PC-9 (cell line): ENCODE data around the gene CRADD. TPM values are rescaled to one million over a fixed set of nuclear protein-coding genes. Genes with fewer than 3 reads are reported as not detected.

Experiments used
- BruUV-seq: library from RNA; stranded (reverse); fragments of 400-500 nt; replicated peaks from 2 replicates; lab custom pipeline; 2021; lab: Mats Ljungman, UMichigan
- CTCF ChIA-PET: fragments of 300-600 bp; sonication (Branson Sonifier 250); formaldehyde crosslinking; loops from one replicate; lab custom pipeline; 2022; ENCODE audit warnings: antibody characterized with exemption; lab: Charles Lee
- POLR2A ChIA-PET: fragments of 300-600 bp; sonication (Branson Sonifier 250); formaldehyde crosslinking; loops from one replicate; lab custom pipeline; 2022; ENCODE audit warnings: antibody characterized with exemption; ENCODE audit not compliant: unreplicated experiment; lab: Charles Lee
- DNase-seq, 2 experiments: peaks; one replicate each; pipeline versions ENCODE4 v3.0.0 to v3.0.0-alpha.2; 2015 to 2022; ENCODE audit warnings: mixed read lengths in 1 of 2
- H2AFZ ChIP-seq: fragments of 200-600 bp; sonication (generic); 2 replicates; pipeline ENCODE4 v1.8.1; 2017; ENCODE audit warnings: antibody characterized with exemption
- H3F3A ChIP-seq: fragments of 200-600 bp; sonication (generic); 2 replicates; pipeline ENCODE4 v1.8.1; 2017; ENCODE audit warnings: antibody characterized with exemption, mild to moderate bottlenecking, low read depth; ENCODE audit not compliant: insufficient read depth
- H3K27ac ChIP-seq: fragments of 200-600 bp; sonication (generic); 2 replicates; pipeline ENCODE4 v1.6.1; 2016; ENCODE audit warnings: mixed run types
- H3K27me3 ChIP-seq: fragments of 200-600 bp; sonication (generic); 2 replicates; pipeline ENCODE4 v1.6.1; 2016; ENCODE audit warnings: low read depth, mixed run types; ENCODE audit not compliant: insufficient read depth
- H3K36me3 ChIP-seq: fragments of 200-600 bp; sonication (generic); 2 replicates; pipeline ENCODE4 v1.6.1; 2016; ENCODE audit warnings: low read depth, mixed run types
- H3K4me1 ChIP-seq: fragments of 200-600 bp; sonication (generic); replicated peaks from 2 replicates; pipeline ENCODE4 v1.6.1; 2016; ENCODE audit warnings: mixed run types; ENCODE audit not compliant: insufficient read depth
- H3K4me2 ChIP-seq: fragments of 200-600 bp; sonication (generic); 2 replicates; pipeline ENCODE4 v1.6.1; 2017; ENCODE audit warnings: mixed run types
- H3K4me3 ChIP-seq: fragments of 200-600 bp; sonication (generic); 2 replicates; pipeline ENCODE4 v1.6.1; 2016; ENCODE audit warnings: mixed run types
- H3K79me2 ChIP-seq: fragments of 200-600 bp; sonication (generic); 2 replicates; pipeline ENCODE4 v1.6.1; 2017; ENCODE audit warnings: low read depth, mixed run types
- H3K9me2 ChIP-seq: fragments of 200-600 bp; sonication (generic); 2 replicates; pipeline ENCODE4 v1.8.1; 2017; ENCODE audit warnings: mild to moderate bottlenecking; ENCODE audit not compliant: insufficient read depth
- H3K9me3 ChIP-seq: fragments of 200-600 bp; sonication (generic); 2 replicates; pipeline ENCODE4 v1.8.1; 2016; ENCODE audit warnings: low read depth; ENCODE audit not compliant: insufficient read depth
- H4K20me1 ChIP-seq: fragments of 200-600 bp; sonication (generic); 2 replicates; pipeline ENCODE4 v1.8.1; 2017; ENCODE audit not compliant: insufficient read depth
- EZH2 ChIP-seq: fragments of 200-600 bp; sonication (generic); IDR thresholded peaks from 2 replicates; pipeline ENCODE4 v1.8.0; 2017; ENCODE audit warnings: antibody characterized with exemption, low read depth
- intact Hi-C: fragments of 100-400 bp; cut with micrococcal nuclease; formaldehyde crosslinking; loops from one replicate; pipeline ENCODE4 v1.10.0; 2022; ENCODE audit not compliant: unreplicated experiment
- total RNA-seq: library from RNA; stranded (reverse); gene quantifications from 2 replicates; pipeline ENCODE4 v1.2.3, GENCODE V29; 2021
- TF ChIP-seq, protein P1 (sequence below): fragments of 200-600 bp; sonication (generic); conservative IDR thresholded peaks from 2 replicates; pipeline ENCODE4 v1.6.1; 2017; ENCODE audit warnings: mixed run types, antibody characterized with exemption, mild to moderate bottlenecking, moderate library complexity

The CRADD gene
- total RNA-seq, 1 experiment from 2014 or later, result 7.6 TPM

DNA sequence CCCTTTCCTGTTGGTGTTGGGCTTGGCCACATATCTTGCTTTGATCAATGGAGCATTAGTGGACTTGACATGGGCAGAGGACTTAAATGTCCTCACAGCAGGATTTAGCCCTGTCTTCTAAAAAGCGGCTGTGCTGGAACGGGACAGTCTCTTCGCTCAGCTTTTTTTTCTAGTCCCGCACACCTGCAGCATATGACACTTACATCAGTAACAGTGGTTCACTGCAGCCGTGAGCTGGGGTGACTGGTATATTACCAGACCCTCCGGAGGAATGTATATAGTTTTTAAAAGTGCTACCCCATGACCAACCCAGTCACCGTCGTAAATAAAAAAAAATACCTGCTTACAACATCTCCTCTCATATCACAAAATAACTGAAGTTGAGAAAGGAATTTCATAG is 164.5 kb downstream of the CRADD start:
- Histone ChIP-seq H3K27me3 (no peaks in the 10 kb centered on the region), H3K36me3 (no peaks in the 10 kb centered on the region), H4K20me1 (no peaks in the 10 kb centered on the region), H3K9me2 (no peaks in the 10 kb centered on the region), H3K4me3 (no peak overlapping the region), H3K27ac (no peak overlapping the region), H3K4me2 (no peak overlapping the region), H2AFZ (no peak overlapping the region), H3K4me1 (no peaks in the 10 kb centered on the region), H3K9me3 (no peaks in the 10 kb centered on the region), H3F3A (no peaks in the 10 kb centered on the region), H3K79me2 (no peaks in the 10 kb centered on the region)
- POLR2A ChIA-PET, result no interaction called here
- TF ChIP-seq, protein P1, sequence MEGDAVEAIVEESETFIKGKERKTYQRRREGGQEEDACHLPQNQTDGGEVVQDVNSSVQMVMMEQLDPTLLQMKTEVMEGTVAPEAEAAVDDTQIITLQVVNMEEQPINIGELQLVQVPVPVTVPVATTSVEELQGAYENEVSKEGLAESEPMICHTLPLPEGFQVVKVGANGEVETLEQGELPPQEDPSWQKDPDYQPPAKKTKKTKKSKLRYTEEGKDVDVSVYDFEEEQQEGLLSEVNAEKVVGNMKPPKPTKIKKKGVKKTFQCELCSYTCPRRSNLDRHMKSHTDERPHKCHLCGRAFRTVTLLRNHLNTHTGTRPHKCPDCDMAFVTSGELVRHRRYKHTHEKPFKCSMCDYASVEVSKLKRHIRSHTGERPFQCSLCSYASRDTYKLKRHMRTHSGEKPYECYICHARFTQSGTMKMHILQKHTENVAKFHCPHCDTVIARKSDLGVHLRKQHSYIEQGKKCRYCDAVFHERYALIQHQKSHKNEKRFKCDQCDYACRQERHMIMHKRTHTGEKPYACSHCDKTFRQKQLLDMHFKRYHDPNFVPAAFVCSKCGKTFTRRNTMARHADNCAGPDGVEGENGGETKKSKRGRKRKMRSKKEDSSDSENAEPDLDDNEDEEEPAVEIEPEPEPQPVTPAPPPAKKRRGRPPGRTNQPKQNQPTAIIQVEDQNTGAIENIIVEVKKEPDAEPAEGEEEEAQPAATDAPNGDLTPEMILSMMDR, result no peak
- BruUV-seq, result no TSS peak
- DNase-seq, result no peak
- intact Hi-C loops, result no loop called here
- CTCF ChIA-PET, result no interaction called here

DNA sequence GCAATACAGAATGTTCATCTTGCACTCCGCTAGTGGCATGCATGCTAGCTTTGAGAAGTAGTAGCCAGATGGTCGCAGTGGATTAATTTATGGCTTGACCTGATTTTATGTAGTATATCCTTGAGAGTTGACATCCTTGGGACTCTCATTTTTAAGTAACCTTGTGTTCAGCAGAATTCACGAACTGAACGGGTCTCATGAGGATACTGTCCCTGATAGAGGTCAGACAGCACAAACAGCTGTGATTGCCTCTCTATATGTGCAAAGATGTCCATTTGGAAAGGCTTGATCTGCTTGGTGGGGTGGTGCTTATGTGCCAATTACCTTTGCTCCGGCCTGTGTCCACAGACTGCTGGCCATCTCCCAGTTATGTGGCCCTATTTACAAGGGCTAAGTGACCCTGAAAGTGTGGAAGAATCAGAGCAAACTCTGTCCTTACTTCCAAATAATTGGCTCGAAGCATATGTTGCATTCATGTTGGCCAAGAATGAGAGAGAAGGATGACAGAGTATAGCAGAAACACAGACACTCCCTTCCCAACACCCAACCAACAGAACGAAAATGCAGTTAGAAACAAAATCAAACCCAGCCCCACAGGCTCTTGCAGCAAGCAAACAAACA is 167.1 kb downstream of the CRADD start:
- H4K20me1 ChIP-seq, result no peaks in the 10 kb centered on the region
- CTCF ChIA-PET, result no interaction called here
- no peaks in the 10 kb centered on the region for H3K79me2 ChIP-seq
- no peaks in the 10 kb centered on the region for H3K9me3 ChIP-seq
- H3K27me3 ChIP-seq, result no peaks in the 10 kb centered on the region
- no peaks in the 10 kb centered on the region for H3K9me2 ChIP-seq
- no peak overlapping the region for H3K4me2 ChIP-seq
- POLR2A ChIA-PET, result no interaction called here
- no peaks in the 10 kb centered on the region for H3K36me3 ChIP-seq
- no peak overlapping the region for H3K27ac ChIP-seq
- intact Hi-C loops, result no loop called here
- DNase-seq, result no peak
- no peaks in the 10 kb centered on the region for H3K4me1 ChIP-seq
- no peak overlapping the region for H2AFZ ChIP-seq
- H3F3A ChIP-seq, result no peaks in the 10 kb centered on the region
- BruUV-seq, result no TSS peak
- H3K4me3 ChIP-seq, result no peak overlapping the region
- no peak for TF ChIP-seq EZH2
- TF ChIP-seq, protein P1, result no peak

DNA sequence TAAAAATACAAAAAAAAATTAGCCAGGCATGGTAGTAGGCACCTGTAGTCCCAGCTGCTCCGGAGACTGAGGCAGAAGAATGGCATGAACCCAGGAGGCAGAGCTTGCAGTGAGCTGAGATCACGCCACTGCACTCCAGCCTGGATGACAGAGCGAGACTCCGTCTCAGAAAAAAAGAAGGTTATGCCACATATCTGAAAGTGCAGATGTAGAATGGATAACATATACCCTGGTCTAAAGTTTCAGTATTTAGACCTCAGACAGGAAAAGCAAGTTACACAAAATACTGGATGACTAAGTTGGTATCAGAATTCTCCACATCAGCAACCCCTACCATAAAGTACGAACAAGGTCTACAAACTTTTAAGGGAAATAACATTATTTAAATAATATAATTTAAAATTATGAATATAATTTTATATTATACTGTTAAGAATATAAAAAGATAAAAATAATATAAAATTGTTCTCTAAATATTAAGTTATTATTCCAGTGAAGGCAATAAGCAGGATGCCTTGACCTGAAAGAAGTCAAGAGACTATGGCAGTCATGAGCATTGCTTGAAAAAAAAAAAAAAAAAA is 169.9 kb downstream of the CRADD start:
- H3K79me2 ChIP-seq, result no peaks in the 10 kb centered on the region
- CTCF ChIA-PET, result no interaction called here
- H3K9me2 ChIP-seq, result no peaks in the 10 kb centered on the region
- H3K36me3 ChIP-seq, result no peaks in the 10 kb centered on the region
- H4K20me1 ChIP-seq, result no peaks in the 10 kb centered on the region
- TF ChIP-seq, protein P1, result no peak
- no peak for TF ChIP-seq EZH2
- H3F3A ChIP-seq, result no peaks in the 10 kb centered on the region
- BruUV-seq, result no TSS peak
- H3K9me3 ChIP-seq, result no peaks in the 10 kb centered on the region
- no peaks in the 10 kb centered on the region for H3K4me1 ChIP-seq
- no peak overlapping the region for H3K4me2 ChIP-seq
- H3K27ac ChIP-seq, result no peak overlapping the region
- H3K27me3 ChIP-seq, result no peaks in the 10 kb centered on the region
- intact Hi-C loops, result no loop called here
- POLR2A ChIA-PET, result no interaction called here
- H2AFZ ChIP-seq, result no peak overlapping the region
- no peak for DNase-seq
- H3K4me3 ChIP-seq, result no peak overlapping the region
